Left hindlimb (tissue), 1 donor: ENCODE data around the gene ARPC5.

Source experiments
- DNase-seq: peaks from one replicate; pipeline ENCODE4 v3.0.0-alpha.2; 2018

The ARPC5 gene

GRCh38 chr1:183609759-183610452 is 25.7 kb downstream of the ARPC5 start:
- no peak for DNase-seq

DNA sequence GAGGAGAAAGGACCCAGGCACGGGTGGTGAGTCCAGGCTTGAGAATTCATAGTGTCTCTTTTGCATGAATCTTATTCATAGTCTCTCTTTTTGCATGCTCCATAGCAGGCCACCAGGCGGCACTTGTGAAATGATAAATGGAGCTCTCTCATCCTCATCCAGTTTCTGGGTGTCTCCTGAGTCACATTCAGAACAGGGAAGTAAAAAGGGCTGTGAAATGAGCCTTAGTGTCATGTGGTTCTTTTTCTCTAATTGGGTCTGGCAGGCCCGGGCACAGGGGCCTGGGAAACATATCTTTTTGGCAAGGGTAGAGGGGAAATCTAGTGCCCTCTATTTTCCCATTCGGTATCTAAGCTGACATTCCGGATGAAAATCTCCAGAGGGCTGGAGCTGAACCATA is 26.3 kb downstream of the ARPC5 start:
- no peak for DNase-seq

GRCh38 chr1:183607322-183607980 is 28.1 kb downstream of the ARPC5 start:
- no peak for DNase-seq

- DNase-seq, result no peak
These were observed 29.7 kb downstream of the ARPC5 start for GRCh38 chr1:183605904-183606303.

- DNase-seq, result no peak
These were observed 30.8 kb downstream of the ARPC5 start for GRCh38 chr1:183604815-183605214.

GRCh38 chr1:183604038-183604808 is 31.4 kb downstream of the ARPC5 start:
- DNase-seq, result no peak

- DNase-seq, result no peak
These were observed 33.1 kb downstream of the ARPC5 start for GRCh38 chr1:183602510-183602909.

GRCh38 chr1:183600634-183601033 is 34.9 kb downstream of the ARPC5 start:
- no peak for DNase-seq

- DNase-seq, result no peak
These were observed 35.4 kb downstream of the ARPC5 start for GRCh38 chr1:183600136-183600535.

DNA sequence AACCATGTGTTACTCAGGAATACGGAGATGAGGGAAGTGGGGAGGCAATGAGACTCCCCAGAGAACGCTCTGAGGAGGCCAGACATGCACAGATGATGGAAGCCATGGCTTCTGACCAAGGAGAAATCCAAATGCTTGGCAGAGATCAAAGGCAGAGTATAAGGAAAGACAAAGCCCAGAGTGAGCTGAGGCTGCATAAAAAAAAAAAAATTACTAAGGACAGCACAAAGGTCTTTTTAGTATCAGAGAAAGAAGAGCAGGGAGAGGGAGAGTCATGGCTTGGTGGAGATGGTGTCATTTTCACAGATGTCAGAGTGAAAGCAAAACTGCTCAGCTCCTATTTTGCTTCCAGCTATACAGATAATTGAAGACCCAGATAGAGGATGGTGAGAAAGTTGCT is 37.2 kb downstream of the ARPC5 start:
- DNase-seq, result no peak

DNA sequence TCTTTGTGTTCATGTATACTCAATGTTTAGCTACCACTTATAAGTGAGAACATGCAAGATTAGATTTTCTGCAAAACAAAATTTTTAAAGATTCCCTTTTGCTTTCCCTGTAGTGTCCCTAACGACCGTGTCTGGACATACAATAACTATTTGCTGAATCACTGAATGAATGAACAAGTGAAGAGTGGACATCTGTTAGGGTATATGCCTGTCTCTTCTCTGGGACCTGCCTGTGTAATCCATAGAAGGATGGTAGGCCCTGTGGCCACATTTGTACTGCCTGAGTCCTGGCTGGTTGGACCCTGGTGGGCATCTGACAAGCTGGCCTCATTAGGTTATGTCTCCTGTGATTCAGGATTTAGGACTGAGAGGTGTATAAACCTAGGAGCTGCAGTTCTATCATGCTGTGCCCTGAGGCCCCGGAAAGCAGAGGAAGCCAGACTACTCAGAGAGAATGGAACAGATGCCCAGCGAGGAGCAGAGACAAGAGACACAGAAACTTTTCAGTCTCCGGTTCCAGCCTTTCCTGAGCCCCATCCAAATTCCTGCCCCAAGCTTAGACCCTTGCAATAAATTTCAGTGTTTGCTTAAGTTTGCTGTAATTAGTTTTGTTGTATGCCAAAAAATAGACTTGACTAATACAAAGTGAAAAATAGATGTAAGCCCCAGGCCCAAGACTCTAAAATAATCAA is 37.8 kb downstream of the ARPC5 start:
- DNase-seq, result no peak

GRCh38 chr1:183596500-183596899 is 39.1 kb downstream of the ARPC5 start:
- no peak for DNase-seq

DNA sequence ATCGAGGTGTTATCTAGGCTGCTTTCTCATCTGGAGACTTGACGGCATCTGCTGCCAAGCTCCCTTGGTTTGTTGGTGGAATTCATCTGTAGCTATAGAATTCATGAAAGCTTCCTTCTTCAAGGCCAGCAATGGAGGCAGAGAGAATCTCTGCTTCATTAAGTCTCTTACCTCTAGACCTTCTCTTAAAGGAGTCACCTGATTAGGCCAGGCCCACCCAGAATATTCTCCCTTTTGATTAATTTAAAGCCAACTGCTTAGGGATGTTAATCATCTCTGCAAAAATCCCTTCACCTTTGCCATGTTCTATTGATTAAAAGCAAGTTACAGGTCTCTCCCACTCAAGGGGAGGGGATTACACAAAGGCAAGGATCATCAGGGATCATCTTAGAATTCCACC is 40.0 kb downstream of the ARPC5 start:
- DNase-seq, result no peak

- no peak for DNase-seq
These were observed 42.2 kb downstream of the ARPC5 start for GRCh38 chr1:183593356-183593755.

DNA sequence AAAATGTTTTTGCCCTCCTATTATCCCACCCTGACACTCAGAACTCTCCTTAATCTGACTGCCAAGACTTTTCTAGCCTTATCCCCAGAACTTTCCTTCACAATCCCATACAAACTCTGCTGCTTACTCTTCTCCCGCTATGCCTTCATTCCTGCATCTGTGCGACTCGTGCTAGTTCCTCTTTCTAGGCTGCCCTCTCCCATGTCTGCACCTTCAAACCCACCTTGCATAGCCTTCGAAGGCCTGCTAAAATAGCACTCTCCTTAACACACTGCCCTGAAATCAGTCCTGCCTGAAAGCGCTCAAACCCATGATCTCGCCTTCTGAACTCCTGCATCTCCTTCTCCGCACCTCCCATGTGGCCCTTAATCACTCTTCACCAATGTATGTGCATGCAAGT is 42.9 kb downstream of the ARPC5 start:
- DNase-seq, result no peak

GRCh38 chr1:183590244-183591191 is 45.1 kb downstream of the ARPC5 start, which contains the start of gene NCF2:
Gene NCF2, minus strand, starts transcription at chr1:183590459. Its CDS starts 130 bp downstream, at chr1:183590329.
- no peak for DNase-seq

GRCh38 chr1:183589874-183590243 is 45.7 kb downstream of the ARPC5 start:
- no peak for DNase-seq

DNA sequence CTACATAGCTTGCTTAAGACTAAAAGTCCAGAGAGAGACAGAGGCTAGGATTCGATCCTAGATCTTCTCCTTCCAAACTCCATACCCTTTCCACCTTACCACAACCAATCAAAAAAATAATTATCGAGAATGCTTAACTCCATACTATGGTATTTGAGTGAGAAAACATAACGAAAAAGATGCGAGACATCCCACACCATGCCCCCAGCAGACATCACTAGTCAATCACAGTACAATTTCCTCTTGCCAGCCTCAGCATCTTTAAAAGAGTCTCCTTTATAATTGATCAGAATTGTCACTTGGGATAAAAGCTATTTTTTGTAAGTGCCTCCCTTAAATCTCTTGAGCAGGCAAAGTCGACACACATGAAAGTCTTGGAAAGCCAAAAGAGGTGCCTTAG is 46.2 kb downstream of the ARPC5 start:
- DNase-seq, result no peak

- no peak for DNase-seq
These were observed 46.8 kb downstream of the ARPC5 start for GRCh38 chr1:183588827-183589226.

DNA sequence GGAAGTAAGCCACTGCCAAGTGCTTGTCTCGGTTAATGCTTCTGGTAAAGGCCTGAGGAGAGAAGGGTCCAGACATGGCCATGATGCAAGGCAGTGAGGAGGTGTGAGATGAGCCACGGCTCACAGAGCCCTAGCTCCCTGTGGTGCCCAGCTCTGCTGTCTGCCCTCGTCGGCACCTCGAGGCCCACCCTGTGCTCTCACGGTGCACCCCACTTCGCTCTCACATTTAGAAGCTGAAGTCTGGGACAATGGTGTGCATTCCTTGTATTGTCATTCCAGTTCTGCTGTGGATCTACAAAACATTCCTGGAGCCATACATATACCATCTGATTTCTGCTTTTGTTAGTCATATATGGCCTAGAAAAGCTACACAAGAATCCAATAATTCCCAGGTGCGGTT is 48.7 kb downstream of the ARPC5 start:
- no peak for DNase-seq

DNA sequence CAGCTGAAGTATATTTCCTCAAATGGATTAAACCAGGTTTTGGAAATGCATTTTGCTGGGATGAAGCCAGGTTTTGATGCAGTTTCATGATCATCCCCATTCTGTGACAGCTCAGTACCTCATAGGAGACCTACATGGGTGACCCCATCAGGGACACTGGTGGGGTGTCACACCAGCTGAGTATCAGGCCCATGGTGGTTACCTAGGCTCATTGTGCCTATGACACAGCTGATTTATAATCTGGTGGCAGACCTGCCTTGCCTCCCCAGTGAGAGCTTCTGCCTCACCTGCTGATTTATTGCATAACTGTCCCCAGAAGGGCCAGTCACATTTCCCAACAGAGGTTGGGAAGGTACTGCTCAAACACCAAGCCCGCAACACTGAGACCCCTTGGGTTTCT is 49.1 kb downstream of the ARPC5 start:
- no peak for DNase-seq

- DNase-seq, result no peak
These were observed 50.5 kb downstream of the ARPC5 start for GRCh38 chr1:183585038-183585437.
